GM21717 (cell line): ENCODE data around the gene HUS1.
"Not testable (repeated sequence)": the region's sequence is repeated elsewhere in the genome, so short reads cannot be mapped to it uniquely, and the experiment has no call there.

Source experiments
- ATAC-seq: cut with Tn5 transposase; IDR thresholded peaks from one replicate; pipeline ENCODE4 v1.9.1; 2021; ENCODE audit warnings: mild to moderate bottlenecking, moderate library complexity; ENCODE audit not compliant: unreplicated experiment

Gene HUS1

DNA sequence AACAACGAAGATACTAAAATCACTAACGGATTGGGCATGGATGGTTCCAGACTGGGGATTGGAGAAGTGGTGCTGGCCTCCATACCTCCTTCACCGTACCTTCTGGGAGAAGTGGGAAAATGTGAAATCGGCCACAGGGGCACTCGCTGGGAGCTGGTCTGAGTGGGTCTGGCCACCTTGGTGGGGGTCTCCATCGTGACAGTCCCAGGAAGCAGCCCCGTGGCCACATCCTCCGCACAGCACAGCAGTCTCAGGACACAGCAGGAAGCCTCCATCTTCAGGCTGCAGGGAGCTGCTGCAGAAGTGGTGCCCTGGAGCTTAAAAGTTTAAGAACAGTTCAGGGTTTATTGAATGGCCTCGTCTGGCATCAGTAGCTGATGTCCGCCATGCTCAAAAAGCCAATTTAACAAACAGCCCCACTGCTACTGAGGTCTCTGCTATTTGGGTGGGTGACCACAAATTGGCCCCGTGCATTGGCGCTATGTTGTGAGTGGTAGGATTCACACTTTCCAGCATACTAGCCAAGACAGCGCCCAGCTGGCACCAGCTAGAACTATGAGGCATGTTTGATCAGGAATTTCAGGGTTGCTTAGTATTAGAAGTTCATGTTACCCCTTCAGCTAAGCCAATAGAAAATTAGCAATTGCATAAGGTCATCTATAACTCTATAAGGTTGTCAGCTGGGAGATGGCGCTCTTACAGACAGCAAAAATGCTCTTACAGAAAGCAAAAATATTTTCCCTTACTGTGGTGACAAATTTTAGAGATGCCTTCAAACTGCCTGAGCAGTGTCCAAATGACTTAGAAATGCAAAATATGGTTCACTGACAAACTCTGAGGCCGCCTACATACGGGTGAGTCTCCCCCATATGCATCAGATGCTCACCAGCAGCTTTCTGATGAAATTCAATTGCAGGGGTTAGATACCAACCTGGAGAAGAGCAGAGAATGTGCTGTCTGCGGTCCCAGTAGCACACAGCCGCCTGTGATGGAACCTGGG lies 48.1 kb downstream of the HUS1 start:
- ATAC-seq = no peak

DNA sequence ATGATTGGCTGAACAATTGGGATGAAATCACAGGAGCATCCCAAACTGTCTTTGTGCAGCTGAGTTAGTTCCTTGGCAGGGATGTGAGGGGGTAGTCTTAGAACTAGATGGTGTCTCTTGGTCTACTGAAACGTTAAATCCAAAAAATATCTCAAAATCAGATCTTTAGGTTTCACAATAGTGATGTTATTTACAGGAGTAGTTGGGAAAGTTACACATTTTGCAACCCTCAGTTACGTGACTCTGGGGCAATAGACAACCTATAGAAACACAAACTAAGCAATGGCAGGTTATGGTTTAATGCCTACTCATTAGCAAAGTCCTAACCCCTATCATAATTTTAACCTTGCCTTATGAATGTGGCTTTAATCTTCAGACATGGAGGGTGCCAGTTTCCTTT lies 55.1 kb downstream of the HUS1 start:
- ATAC-seq = no peak

DNA sequence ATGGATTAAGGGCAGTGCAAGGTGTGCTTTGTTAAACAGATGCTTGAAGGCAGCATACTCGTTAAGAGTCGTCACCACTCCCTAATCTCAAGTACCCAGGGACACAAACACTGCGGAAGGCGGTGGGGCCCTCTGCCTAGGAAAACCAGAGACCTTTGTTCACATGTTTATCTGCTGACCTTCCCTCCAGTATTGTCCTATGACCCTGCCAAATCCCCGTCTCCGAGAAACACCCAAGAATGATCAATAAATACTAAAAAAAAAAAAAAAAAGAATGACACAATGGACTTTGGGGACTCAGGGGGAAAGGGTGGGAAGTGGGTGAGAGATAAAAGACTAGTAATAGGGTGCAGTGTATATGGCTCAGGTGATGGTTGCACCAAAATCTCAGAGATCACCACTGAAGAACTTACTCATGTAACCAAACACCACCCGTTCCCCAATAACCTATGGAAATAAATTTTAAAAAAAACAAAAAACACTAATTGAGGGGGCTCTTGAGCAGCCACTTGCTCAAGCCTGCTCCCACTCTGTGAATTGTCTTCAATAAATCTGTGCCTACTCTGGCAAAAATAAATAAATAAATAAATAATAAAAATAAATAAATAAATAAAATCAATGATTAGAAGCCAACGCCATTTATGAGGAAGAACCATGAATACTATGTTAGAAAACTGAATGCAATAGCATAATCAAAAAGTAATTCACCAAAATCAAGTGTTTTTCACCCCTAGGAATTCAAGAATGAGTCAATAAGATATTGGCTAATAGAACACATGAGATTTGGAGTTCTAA lies 56.1 kb downstream of the HUS1 start:
- not testable (repeated sequence) for ATAC-seq

DNA sequence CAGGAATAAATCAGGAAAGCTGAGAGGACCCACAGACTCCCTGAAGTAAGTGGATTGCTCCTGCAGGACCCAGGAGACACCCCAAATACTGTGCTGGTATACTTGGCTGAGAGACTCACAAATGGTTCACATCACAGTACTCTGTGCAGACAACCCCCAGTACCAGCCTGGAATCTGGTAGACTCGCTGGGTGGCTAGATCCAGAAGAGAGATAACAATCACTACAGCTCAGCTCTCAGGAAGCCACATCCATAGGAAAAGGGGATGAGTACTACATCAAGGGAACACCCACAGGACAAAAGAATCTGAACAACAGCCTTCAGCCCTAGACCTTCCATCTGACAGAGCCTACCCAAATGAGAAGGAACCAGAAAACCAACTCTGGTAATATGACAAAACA lies 62.9 kb downstream of the HUS1 start:
- ATAC-seq = not testable (repeated sequence)

DNA sequence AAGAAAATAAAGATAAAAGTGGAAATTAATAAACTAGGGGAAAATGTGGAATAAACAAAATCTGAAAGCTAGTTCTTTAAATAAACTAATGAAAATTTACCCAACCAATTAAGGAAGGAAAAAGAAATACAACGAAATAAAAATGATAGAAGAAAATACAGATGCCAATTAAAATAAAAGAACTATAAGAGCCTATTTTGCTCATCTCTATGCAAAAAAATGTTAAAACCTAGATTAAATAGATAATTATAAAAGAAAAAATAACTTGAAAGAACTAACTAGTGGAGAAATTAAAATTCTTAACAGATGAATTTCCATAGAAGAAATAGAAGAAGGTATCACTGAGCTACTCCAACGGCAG lies 63.8 kb downstream of the HUS1 start:
- no peak for ATAC-seq

DNA sequence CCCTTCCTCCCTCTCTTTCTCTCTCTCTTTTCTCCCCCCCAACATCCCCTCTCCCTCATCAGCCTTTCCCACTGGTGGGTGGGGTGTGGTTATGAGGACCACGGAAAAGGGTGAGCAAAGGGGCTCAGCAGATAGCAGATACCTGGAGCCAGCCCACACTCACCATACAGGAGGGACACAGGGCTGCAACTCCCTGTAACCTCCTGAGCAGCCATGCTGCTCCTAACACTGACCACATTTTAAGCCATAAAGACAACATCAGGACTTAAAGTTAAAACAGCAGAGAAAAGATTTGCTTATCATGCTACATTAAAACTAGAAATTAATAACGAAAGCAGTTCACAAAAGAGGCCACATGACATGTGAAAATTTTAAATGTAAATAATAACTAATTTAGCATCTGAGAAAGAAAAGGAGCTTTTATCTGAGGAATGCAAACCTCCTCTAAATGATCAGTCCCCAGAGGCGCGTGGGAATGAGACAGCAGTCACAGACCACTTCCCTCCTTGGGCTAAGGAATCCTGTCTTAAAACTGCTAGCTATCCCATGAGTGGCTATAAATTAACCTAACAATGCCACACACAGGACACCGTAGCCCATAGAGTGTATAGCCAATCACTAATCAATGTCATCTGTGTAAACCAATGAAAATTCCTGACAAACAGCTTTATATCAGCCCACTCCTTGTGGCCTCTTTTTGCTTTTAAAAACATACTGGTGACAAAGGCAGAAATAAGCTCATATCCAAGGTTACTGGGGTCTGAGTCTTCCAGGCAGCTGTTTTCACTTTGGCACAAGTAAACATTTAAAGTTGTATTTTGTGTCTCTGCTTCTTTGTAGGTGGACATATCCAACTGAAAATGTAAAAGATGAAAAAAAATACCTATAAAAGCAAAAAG lies 64.4 kb downstream of the HUS1 start:
- no peak for ATAC-seq
